Activated CD8-positive, alpha-beta memory T cell treated with anti-CD3 and anti-CD28 coated beads, Interleukin-2, amount 50 U/mL, for 48 hours (primary cell): ENCODE measurements around the gene IFNA16.
A peak's percentile ranks its signal among the peaks of the same experiment; 100 is the strongest.
"Not testable (repeated sequence)": the region's sequence is repeated elsewhere in the genome, so short reads cannot be mapped to it uniquely, and the experiment has no call there.

ENCODE experiments used
- DNase-seq: peaks from one replicate; pipeline ENCODE4 v3.0.0-alpha.2; 2020

Gene IFNA16

DNA sequence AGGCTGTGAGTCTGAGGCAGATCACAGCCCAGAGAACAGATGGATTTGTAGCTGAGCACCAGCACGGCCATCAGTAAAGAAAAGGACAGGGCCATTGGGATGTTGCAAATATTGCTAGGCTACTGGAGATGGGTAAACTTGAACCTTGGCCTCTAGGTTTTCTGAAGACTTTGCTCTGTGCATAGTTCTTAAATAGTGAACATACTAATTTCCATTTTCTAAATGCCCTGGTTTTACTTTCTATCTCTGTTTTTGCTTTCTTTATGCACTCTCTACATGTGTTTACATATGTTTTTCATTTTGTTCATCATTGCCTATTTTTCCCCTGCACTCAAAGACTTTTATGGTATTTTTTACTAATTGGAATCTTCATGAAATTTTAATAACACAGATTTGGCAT lies at the start of gene IFNA16:
Gene IFNA16 (minus strand): TSS at position 101 of the 400 bp plus-strand sequence. CDS start 6 bp downstream, at position 95.
- DNase-seq = not testable (repeated sequence)

DNA sequence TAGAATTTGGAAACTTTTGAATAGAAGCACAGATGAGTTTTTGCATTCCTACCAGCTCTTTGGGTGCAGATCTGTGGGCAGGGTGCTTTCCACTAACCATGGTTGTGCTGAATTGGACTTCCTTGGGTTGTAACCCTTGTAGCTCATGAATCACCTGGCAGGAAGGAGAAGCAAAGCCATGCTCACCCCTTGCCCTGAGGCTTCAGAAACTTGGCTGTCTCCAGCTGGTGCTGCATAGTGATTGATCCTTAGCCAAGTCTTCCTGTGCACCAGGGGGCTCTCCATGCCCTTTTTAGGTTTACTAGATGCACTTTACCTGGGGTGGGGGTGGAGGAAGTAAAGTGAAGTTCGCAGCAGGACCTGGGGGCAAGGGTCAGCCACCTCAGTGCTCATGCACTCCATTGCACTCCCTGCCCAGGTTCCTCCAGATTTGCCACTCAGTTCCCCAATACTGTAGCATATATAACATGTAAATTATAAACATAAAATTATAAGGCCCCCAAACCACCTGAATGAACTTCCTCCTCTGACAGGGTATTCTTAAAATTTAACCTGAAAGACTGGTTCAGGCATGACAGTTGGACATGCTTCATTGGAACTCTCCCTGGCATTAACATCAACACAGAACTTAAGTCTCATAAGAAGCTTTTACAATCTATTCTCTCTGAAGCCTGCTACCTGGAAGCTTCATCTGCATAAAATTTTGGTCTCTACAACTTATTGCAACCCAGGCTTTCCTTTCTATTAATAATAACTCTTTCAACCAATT lies 48.5 kb upstream of the IFNA16 start:
- DNase-seq = no peak

DNA sequence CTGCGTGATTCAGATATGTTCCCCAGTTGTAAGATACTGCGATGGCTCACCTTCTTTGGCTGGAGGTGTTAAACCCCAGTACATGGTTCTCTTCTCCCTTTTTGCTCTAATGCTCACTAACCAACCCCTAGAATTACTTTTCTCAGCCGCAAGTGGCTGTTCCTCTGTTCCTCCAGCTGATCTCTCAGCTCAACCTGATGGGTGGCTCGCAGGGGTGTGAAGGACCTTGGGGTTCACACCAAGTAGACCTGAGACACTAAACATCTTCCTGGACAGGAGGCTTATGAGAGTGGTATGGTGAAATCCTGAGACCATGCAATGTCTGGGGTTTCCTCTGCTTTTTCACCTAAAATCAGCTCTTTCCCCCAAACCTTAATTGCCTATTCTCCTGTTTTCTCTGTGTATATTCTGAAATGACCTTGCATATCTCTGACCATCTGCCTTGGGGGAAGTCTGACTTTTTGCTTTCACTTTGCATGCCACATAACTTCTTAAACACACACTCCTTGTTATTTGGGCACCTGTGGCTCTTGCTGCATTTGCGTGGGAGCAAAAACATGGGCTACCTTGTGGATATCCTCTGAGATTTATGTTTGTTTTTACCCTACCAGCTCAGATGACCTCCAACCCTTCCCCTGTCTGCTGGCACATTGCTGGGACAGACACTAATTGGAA lies 38.6 kb upstream of the IFNA16 start:
- DNase-seq = no peak

DNA sequence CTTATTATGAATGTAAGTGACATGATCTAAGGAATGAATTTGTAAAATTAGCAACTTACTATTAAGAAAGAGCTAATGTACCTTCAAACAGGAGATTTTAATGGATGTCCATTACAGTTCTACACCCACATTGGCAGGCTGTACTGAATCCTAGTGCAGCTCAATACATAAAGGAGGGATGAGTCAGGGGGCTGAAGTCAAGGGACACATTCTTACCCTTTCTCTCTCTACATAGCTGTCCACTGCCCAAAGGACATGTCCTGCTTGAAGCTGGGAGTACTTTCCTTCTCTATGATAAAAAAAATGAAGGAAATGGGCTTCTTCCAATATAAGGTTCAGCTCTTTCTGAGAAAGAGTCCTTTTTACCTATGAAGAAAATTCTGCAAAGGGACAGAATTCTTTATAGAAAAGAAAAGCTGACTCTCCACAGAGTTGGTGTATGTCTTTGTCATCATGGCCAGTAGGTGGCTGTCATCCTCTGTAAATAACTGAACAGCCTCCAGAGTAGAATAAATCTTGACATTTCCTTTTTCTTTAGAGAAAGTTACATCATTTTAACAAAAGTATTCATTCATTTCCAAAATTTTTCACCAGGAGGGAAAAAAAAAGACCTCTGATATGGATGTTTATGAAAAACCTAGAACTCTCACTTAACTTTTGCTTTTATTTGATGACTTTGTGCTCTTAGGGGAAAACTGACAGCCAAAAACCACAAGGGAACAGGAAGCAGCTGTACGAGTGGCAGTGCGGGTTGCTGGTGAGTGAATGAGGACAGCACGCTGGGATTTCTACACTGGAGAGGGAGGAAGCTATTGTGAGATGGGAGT lies 35.8 kb upstream of the IFNA16 start:
- DNase-seq = no peak

DNA sequence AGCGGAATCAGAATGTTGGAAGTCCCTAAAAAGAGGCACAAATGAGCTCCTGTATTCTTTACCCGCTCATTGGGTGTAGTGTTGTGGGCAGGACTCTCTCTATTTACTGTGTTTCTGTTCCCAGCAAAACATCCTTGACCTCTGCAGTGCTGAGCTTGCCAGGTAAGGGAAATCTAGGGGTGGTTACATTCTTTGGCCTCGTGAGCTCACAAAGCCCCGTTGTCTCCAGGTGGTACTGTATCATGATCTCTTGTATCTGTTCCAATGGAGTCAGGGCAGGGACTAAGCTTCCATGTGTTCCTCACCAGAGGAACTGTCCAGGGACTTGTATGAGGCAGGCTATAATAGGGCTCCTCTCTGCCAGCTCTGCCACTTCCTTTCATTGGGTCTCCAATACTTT lies 34.5 kb upstream of the IFNA16 start:
- DNase-seq = no peak

DNA sequence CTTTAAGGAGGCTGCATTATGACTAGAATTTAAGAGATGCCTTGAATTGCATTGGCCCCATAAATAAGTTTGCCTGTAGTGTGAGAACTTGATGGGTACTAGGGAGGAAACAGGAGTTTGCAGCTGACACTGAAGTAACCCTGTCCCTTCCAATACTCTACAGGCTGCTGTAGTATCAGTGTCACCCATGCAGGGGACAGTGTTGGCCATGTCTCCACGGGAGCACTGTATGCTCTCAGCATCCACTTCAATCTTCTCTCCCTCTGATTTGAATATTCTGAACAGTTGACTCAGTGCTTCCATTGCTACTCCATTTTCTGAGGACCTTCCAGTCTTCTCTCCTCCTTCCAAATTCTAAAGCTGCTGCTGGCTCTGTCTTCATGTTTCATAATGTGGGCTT lies 34.1 kb upstream of the IFNA16 start:
- no peak for DNase-seq

DNA sequence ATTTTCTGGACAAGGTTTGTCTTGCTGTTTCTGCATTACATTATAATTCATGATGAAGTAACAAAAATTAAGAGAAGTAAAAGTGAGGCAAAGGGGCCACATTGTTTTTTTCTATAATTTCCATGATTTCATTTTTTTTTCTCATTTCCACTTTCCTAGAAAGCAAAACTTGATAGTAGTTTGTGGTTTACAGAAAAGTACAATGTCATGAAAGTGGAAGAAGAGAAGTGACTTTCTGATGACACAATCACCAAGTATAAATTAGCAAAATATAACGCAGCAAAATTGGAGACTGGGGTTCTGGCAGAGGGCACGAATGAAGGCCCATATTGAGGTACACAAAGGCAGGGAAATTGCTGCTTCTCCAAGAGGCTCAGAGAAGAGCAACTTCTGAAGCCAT lies 27.7 kb upstream of the IFNA16 start:
- DNase-seq = no peak

DNA sequence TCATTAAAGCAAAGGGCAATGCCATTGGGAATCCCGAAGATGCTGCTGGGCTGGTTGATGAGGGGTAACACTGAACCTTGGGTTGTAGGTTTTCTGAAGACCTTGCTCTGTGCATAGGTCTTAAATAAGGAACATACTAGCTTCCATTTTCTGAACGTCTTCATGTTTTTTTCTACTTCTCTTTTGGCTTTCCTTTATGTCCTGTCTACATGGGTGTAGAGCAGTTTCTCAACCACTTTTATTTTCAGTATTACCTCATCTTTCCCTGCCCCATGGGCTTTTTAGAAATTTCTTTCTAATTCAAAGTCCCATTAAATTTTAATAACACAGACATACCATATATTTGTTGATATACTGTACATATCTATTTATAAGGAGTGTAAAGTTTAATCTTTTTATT lies 22.8 kb upstream of the IFNA16 start, which contains the start of gene IFNA14:
Gene IFNA14 (minus strand): TSS at position 95 of the 400 bp plus-strand sequence. CDS start 70 bp downstream, at position 25.
- DNase-seq = no peak

DNA sequence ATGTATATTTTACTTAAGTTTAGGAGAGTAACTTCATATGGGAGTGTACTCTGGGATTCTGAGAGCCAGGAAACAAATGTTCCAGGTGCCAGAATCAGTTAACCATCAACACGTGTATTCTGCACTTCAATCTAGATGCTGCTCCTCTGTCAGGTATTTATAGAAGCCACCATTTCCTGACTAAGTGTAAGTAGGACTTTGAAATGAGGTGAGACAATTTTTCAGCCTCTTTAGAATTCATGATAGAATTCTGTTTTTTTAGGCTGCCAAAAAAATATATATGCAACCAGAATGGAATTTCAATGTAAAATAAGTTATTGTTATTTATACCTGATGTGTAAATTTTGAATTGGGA lies 19.2 kb upstream of the IFNA16 start:
- DNase-seq = not testable (repeated sequence)

DNA sequence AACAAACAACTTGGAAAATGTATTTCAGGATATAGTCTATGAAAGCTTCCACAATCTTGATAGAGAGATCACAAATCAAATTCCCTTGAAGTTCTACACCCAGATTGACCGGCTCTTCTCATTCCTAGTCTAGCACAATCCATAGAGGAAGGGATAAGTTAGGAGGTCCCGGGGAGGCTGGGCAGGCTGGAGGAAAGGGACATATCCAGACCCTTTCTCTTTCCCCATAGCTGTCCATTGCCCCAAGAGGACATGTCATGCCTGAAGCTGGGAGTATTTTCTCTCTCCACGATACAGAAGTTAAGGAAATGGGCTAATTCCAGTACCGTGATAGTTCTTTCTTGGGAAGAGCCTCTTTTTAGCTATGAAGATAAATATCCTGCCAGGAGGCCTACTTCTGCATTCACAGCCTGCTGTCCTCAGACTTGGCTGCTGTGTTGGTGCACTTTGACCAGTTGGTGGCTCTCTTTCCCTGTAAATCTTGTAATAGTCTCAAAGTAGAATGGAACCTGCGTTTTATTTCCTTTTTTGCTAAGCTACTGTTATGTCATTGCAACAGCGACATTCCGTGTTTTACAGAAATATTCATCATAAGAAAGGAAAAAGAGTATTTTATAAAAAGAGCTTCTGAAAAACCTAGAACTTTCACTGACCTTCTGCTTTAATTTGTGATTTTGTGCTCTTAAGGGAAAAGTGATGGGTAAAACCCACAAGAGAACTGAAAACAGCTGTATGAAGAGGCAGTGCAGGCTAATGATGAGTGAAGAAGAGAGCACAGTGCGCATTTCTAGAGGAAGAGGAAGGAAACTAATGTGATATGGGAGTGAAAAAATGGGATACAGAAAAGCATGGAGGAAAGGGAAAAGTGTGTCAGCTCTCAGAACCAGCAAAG lies 18.6 kb upstream of the IFNA16 start:
- DNase-seq = not testable (repeated sequence)

DNA sequence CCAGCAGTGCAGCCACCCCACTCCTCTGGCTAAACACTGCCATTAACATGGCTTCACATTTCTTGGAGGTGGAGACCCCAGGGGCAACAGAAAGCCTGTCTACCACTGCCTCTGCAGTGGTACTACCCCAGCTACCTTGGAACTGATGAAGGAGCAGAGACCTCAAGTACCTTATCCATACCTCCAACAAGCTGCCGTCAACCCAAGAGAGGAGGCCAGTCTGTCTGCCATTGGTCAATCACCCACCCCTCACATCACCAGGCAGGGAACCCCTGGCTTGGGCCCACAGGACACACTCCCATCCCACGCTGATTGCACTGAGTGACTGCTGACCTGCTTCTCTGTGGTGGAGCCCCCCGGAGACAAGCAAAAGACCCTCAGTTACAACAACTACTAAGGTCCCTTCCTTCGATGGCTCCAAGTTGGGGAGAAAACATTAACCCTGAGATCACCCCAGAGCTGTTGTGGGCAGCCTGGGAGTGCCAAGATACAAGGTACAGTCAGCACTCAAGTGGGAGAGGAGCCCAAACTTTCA lies 17.1 kb upstream of the IFNA16 start:
- DNase-seq = no peak

DNA sequence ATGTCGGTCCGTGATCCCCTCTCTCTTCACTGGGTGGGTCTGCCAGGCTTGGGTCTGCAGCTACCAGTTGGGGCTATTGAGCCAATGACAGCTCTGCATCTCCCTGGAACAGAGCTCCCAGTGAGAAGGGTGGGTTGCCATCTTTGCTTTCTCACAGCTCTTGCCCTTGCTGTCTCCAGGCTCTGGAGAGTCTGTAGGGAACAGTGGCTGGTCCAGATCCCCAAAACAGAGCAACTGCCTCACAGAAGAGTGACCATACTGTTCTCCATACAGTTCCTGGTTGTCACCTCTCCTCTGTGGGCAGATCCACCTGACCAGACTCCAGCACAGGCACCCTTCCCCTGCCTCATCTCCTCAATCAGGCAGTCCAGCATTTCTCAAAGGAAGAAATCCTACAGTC lies 16.1 kb upstream of the IFNA16 start:
- DNase-seq = no peak

DNA sequence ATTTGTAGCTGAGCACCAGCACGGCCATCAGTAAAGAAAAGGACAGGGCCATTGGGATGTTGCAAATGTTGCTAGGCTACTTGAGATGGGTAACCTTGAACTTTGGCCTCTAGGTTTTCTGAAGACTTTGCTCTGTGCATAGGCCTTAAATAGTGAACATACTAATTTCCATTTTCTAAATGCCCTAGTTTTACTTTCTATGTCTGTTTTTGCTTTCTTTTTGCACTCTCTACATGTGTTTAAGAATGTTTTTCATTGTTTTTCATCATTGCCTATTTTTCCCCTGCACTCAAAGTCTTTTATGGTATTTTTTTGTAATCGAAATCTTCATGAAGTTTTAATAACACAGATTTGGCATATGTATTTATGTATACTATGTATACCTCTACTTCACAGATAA lies 11.0 kb upstream of the IFNA16 start, which contains the start of gene IFNA17:
Gene IFNA17 (minus strand): TSS at position 101 of the 400 bp plus-strand sequence. CDS start 49 bp downstream, at position 52.
- DNase-seq = no peak

DNA sequence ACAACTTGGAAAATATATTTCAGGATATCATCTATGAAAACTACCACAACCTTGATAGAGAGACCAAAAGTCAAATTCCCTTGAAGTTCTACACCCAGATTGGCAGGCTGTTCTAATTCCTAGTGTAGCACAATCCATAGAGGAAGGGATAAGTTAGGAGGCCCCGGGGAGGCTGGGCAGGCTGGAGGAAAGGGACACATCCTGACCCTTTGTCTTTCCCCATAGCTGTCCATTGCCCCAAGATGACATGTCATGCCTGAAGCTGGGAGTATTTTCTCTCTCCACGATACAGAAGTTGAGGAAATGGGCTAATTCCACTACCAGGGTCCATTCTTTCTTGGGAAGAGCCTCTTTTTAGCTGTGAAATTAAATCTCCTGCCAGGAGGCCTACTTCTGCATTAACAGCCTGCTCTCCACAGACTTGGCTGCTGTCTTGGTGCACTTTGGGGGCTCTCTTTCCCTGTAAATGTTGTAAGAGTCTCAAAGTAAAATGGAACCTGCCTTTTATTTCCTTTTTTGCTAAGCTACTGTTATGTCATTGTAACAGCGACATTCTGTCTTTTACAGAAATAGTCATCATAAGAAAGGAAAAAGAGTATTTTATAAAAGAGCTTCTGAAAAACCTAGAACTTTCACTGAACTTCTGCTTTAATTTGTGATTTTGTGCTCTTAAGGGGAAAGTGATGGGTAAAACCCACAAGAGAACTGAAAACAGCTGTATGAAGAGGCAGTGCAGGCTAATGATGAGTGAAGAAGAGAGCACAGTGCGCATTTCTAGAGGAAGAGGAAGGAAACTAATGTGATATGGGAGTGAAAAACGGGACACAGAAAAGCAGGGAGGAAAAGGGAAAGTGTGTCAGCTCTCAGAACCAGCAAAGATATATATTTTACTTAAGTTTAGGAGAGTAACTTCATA lies 3.4 kb downstream of the IFNA16 start:
- DNase-seq = not testable (repeated sequence)

DNA sequence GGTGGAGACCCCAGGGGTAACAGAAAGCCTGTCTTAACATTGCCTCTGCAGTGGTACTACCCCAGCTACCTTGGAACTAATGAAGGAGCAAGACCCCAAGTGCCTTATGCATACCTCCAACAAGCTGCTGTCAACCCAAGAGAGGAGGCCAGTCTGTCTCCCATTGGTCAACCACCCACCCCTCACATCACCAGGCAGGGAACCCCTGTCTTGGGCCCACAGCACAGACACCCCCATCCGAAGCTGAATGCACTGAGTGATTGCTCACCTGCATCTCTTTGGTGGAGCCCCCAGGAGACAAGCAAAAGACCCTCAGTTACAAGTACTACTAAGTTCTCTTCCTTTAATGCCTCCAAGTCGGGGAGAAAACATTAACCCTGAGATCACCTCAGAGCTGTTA lies 5.0 kb downstream of the IFNA16 start:
- DNase-seq = not testable (repeated sequence)

DNA sequence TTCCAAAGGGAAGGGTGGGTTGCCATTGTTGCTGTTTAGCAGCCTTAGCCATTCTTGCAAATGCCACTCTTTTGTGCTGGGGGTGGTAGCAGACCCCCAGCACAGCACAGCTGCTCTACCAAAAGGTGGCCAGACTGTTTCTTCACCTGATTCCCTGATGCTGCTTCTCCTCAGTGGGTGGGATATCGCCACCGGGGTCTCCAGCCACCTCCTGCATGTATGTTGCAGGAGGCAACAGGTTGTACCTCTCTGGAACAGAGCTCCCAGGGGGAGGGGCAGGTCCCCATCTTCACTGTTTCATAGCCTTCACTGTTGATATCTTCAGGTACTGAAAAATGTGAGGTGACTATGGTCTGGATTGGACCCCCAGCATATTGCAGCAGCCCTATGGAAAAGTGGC lies 6.3 kb downstream of the IFNA16 start:
- not testable (repeated sequence) for DNase-seq

DNA sequence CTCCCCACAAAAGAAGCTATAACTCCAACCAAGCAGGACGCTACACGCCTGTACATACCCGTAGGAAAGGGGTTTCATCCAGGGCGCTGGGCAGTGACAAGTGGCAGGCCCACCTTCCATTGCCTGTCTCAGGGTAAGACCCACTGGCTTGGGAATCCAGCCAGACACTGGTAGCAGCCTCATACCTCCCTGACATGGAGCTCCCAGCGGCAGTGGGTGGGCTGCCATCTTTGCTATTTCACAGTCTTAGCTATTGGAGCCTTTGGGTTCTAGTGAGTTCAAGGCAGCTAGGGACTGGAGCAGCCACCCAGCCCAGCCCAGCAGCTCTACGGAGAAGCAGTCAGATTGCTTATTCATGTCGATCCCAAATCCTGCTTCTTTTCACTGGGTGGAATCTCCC lies 6.8 kb downstream of the IFNA16 start:
- peak; percentile 34 for DNase-seq

DNA sequence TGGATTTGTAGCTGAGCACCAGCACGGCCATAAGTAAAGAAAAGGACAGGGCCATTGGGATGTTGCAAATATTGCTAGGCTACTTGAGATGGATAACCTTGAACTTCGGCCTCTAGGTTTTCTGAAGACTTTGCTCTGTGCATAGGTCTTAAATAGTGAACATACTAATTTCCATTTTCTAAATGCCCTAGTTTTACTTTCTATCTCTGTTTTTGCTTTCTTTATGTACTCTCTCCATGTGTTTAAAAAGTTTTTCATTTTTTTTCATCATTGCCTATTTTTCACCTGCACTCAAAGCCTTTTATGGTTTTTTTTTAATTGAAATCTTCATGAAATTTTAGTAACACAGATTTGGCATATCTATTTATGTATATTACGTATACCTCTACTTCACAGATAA lies 10.1 kb downstream of the IFNA16 start, which contains the start of gene IFNA10:
Gene IFNA10 (minus strand): TSS at position 101 of the 400 bp plus-strand sequence. CDS start 46 bp downstream, at position 55.
- not testable (repeated sequence) for DNase-seq

DNA sequence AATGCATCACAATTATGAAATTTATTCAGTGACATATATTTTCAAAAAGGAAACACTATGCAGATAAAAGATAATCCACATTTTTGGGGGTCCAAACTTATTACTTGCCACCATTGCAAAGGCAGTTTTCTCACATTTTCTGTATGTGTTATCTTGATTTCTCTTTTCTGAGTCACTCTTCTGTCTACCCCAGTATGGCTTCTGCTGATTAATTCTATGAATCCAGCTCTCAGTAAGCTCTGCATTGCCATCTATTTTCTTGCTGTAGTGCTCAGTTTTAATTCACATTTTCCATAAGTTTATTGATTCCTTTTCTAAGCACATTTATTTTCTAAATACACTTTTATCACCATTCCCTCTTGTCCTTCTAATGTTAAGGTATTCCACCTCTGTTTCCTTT lies 11.9 kb downstream of the IFNA16 start:
- no peak for DNase-seq

DNA sequence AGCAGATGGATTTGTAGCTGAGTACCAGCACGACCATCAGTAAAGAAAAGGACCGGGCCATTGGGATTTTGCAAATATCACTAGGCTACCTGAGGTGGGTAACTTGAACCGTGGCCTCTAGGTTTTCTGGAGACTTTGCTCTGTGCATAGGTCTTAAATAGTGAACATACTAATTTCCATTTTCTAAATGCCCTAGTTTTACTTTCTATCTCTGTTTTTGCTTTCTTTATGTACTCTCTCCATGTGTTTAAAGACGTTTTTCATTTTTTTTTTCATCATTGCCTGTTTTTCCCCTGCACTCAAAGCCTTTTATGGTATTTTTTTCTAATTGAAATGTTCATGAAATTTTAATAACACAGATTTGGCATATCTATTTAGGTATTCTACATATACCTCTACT lies 15.0 kb downstream of the IFNA16 start, which contains the start of gene IFNA7:
Gene IFNA7 (minus strand): TSS at position 101 of the 400 bp plus-strand sequence. CDS start 40 bp downstream, at position 61.
- DNase-seq = peak; percentile 41
